ENCODE results near the gene CAMKMT.

DNA sequence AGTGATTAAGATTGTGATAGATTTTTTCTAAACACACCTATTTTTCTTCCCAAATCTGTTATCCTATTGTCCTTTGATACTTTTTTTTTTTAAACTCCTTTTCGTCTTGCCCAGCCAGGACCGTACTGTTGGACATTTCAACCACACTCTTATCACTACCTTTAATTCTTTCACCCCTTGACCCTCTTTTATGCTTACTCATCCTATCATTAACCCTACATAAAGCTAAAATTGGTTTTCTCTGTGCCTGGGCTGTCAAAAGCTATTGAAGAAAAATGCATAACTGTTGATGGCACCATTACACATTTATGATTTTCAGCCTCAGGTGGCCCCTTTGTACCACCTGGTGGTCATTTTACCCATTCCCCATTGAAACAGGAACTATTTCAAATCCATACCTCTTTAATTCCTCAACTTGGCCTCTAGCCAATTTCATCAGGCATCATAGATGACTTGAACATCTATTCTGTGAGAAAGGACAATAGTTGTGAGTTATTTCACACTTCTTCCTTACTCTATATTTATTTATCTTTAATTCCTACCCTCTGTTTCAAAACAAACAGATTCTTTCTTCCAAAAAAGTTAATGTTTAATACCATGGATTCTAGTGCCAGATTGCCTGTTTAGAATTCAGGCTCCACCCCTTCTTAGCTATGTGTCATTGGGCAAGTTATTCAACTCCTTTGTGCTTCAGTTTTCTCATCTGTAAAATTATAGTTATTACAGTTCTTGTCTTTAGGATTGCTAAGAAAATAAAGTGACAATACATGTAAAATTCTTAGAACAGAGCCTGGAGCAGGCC lies 258.6 kb downstream of the CAMKMT start:
- TF ChIP-seq, protein P1, sequence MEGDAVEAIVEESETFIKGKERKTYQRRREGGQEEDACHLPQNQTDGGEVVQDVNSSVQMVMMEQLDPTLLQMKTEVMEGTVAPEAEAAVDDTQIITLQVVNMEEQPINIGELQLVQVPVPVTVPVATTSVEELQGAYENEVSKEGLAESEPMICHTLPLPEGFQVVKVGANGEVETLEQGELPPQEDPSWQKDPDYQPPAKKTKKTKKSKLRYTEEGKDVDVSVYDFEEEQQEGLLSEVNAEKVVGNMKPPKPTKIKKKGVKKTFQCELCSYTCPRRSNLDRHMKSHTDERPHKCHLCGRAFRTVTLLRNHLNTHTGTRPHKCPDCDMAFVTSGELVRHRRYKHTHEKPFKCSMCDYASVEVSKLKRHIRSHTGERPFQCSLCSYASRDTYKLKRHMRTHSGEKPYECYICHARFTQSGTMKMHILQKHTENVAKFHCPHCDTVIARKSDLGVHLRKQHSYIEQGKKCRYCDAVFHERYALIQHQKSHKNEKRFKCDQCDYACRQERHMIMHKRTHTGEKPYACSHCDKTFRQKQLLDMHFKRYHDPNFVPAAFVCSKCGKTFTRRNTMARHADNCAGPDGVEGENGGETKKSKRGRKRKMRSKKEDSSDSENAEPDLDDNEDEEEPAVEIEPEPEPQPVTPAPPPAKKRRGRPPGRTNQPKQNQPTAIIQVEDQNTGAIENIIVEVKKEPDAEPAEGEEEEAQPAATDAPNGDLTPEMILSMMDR (conservative IDR thresholded peaks at IDR 0.05 in 1 of 2, IDR thresholded peaks at IDR 0.05 in 1 of 2; ENCODE audit: extremely low read depth in 1 of 2, insufficient read depth in 1 of 2, low read depth in 1 of 2, low read length in 2 of 2), result no peak
- no peak for TF ChIP-seq EZH2 (IDR thresholded peaks at IDR 0.05; ENCODE audit: borderline replicate concordance, low read length)

All from mammary epithelial cell (primary cell).